HK-2 (cell line): ENCODE measurements around the gene MXRA7.
"Not testable (repeated sequence)": the region's sequence is repeated elsewhere in the genome, so short reads cannot be mapped to it uniquely, and the experiment has no call there.

Experiments
- DNase-seq: peaks from one replicate; pipeline ENCODE4 v3.0.0-alpha.2; 2018; ENCODE audit not compliant: unreplicated experiment

The MXRA7 gene

DNA sequence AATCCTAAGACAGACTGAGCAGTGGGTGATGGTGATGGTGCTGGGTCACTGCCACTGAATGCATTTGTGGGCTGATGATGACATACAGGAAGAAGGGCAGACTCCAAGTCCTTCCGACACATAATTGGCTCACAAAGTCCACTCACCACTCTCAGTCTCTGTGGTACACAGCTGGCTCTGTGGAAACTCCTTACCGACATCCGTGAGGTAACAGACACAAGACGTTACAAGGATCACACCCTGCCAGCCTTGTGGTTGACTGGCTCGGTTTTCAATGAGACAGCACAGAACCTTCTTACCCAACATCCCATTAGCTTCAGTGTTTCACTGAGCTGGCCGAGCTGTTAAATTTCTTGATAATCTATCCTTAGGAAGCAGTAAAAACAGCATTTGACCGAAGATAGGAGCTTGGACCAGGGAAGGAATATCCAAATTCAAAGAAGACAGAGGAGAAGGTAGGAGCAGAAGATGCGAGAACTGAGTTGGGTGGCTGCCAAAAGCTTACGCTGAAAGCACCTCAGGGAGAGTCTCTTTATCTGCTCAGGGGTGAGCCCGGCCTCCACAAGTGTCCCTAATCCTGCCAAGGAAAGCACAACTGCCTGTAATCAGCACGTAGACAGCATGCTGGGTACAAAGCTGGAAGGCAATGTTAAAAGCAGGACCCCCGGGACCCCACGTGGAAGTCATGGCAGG lies 5.5 kb upstream of the MXRA7 start:
- peak; percentile 85 for DNase-seq

DNA sequence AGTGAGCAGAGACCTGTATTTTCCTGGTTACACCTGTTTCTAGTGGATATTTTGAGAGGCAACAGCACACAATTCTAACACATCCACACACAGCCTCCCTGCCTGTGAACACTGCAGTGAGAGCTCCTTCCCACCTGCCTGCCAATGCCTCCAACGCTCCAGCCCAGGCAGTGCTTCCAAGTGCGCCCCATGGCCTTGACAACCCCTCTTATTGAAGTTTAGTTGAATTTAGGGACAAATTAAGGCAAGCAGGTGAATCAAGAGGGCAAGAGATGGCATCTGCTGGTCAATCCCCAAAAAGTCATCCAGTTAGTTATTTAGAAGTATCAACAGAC lies 4.7 kb upstream of the MXRA7 start:
- no peak for DNase-seq

DNA sequence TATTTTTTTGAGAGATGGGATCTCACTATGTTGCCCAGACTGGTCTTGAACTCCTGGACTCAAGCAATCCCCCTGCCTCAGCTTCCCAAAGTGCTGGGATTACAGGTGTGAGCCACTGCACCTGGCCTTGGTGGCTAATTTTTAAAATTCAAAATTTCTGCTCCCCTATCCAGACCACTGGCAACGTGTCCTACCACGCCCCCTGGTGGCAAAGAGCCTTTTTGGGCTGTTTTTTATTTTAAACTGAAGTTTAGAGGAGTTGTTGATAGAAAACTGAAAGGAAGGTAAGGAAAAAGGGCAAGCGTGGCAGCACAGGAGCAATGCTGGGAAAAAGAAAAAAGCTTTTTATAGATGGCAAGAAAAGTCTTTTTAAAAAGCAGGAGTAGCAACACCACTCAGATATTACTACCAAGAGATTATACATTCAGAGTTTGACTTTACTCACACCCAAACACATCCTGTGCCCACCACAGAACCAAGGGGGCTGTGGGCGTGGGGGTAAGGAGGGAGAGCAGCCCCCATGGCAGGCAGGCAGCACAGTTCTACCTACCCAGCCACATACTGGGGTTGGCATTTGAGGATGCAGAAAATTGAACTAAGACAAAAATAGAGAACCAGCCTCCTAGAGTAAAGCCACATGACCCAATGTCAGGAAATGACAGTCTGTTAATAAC lies 4.2 kb upstream of the MXRA7 start:
- DNase-seq: peak; percentile 70

DNA sequence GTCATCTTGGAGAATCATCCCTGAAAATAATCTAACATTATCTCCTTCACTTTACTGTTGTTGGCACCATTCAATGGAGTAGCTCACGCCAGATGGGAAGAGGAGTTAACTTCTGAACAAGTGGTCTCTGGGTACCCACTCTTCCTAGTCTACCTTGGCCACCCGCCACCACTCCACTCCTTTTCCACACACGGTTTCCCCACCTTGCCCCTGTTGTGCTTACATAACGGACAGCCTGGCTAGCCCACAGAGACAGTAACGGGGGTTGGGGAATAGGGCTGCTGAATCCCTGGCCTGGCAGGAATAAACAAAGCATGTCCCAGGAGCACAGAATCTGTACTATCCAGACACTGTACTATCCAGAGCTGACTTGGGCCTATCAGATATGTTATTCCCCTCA lies 3.6 kb upstream of the MXRA7 start:
- DNase-seq: no peak

DNA sequence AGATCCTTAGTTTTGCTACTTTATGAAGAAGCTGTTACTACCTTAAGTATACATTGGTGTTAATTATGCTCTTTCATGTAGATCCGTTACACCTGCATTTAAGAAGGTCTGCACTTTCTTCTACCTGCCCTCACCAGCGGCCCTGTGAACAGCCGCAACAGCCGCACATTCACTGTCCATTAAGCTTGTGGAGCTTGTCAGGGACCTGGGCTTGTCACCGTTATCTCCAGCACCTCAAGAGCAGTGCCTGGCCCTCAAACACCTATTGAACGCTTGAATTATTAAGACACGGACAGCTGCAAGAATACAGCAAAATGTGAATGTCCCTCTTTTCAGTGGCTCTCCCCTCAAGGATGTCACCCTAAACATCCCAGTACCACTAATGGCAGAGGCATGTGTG lies 3.0 kb upstream of the MXRA7 start:
- DNase-seq: no peak

DNA sequence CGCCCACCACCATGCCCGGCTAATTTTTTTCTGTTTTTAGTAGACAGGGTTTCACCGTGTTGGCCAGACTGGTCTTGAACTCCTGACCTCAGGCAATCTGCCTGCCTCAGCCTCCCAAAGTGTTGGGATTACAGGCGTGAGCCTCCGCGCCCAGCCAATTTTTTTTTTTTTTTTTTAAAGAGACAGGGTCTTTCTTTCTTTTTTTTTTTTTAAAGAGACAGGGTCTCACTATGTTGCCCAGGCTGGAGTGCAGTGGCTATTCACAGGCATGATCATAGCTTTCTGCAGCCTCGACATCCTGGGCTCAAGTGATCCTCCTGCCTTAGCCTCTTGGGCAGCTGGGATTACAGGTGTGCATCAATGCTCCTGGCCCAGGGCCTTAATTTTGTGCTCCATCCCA lies 1.6 kb upstream of the MXRA7 start:
- DNase-seq: not testable (repeated sequence)

DNA sequence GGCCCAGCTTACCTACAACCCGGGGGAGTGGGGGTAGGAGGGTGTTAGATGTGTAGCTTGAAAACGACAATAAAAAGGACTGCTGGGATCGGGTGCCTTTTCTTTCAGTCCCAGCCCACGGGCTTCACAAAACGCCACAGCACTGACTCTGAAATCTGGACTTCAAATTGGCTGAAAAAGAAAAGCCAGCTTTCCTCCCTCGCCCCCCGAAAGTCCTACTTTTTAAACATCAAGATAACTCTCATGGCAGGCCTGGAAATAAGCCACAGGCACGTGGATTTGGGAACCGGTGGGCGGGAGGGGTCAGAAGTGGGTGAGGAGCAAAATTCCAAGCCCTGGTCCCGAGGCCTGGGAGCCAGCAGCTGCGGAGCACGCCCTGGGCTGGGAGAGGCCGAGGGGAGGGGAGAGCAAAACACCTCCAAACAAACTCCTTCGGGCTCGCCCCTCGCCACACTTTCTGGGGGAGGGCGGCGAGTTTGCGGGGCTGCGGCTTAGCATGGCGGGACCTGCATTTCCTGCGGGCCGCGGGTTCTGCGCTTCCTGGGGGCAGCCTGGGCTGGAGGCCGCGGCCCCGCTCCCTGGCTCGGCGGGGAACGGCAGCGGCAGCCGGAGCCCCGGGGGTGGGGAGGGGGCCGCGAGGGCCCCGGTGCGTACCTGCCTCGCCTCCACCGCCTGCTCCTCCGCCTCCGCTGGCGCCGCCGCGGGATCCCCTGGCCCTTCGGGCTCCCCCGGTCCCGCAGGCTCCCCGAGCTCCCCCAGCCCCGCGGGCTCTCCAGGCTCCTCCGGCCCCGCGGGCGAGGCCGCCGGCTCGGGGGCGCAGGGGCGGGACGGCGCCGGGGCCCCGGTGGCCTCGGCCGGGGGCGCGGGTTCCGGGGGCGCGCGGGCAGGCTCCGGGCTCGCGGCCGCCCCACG lies 558 bp downstream of the MXRA7 start:
- DNase-seq: not testable (repeated sequence)

DNA sequence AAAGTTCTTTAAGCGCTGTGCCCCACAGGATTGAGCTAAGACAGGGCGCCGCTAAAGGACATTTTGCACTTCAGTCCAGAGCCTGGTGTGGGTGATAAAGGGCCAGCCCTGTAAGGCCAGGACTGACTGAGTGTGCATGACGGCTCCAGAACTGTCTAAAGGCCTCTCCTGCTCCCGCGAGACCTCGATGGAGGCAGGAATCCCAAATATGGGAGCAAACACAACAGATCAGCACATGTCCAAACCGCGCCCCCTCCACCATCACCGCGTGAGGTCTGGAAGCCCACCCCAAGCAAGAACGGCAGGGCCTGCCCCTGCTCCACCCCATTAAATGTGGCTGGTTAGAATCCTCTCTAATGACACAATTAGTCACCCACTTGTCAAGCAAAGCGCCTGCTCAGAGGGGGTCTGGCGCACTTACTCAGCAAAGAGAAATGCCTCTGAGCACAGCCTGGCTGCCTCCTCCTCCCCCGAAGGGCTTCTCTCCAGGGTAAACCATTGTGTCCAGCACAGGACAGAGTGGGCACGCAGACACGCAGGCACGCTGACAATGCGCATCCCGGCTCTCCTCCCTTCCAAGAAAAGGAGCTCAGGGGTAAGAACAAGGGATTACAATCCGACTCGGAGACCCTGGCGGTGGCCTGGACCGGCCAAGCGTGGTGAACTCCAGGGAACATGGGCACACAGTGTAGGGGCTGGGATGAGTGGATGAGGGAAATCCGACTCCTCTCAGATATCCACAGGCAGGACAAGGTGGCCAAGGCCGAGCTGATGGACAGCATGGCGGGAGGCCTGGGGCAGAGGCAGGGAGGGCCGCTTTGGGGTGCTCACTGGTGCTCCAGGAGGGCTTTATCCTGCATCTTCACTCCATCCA lies 1.5 kb downstream of the MXRA7 start:
- peak; percentile 90 for DNase-seq

DNA sequence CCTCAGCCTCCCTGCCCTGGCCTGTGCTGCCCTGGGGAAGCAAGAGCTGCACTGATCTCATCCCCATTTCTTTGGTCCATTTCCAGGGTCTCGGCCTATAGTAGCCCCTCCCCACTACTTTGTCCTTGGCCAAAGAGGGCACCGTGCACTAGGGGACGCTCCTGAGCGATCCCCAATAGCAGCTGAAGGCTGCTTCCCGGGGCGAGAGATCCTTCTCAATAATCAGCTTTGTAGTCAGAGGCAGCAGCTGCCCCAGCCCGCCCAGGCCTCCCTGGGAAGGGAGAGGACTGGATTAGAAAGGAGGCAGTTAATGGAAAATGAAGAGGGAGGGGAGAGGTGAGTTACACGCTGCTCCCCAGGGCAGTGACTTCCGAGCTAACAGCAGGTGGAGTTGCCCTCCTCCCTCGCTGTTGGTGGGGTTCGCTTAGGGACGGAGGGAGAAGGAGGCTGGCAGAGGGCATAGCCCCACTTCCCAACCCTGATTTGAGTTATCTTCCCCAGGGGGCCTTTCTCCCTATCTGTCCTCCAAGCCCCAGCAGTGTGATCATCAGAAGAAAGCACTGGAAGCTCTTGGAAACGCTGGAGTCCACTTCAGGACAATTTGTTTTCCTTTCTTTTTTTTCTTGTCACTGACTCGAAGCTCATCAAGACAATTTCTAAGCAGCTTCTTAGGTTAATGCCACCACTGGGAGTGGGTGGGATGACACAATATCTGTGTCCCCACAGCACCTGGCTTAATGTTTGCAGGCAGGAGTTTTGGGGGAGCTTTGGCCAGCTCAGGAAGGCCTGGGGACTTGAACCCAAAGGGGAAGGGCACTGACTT lies 2.6 kb downstream of the MXRA7 start:
- no peak for DNase-seq

DNA sequence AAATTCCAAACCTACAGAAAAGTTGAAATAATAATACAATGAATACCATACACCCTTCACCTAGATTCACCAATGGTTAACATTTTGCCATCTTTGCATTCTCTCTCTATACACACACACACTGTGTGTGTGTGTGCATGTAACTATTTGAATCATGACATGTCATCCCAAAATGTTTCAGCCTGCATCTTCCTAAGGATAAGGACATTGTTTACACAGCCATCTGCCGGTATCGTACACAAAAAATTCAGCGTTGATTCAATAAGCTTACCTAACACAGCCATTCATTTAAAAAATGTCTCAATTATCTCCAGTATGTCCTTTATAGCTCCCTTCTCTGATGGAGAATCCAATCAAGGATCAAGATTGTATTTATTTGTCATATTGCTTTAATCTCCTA lies 3.9 kb downstream of the MXRA7 start:
- no peak for DNase-seq

DNA sequence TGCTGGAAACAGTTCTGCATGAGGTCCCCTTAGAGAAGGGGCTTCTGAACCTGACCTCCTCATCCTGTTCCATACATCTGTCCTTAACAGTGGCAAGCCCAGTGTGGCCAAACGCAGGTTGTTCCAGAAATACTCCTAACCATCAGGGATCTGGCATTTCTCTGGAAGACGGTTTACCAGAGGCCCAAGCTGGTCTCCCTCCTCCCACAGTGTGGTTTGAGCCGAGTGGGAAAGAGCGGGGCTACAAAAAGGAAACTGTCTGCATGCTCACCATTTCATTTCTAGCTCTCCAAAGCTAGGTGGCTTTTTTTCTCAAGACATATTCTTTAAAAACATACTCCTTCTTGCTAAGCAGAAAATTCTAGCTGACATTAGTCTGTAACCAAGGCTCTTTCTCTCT lies 6.0 kb downstream of the MXRA7 start:
- no peak for DNase-seq

DNA sequence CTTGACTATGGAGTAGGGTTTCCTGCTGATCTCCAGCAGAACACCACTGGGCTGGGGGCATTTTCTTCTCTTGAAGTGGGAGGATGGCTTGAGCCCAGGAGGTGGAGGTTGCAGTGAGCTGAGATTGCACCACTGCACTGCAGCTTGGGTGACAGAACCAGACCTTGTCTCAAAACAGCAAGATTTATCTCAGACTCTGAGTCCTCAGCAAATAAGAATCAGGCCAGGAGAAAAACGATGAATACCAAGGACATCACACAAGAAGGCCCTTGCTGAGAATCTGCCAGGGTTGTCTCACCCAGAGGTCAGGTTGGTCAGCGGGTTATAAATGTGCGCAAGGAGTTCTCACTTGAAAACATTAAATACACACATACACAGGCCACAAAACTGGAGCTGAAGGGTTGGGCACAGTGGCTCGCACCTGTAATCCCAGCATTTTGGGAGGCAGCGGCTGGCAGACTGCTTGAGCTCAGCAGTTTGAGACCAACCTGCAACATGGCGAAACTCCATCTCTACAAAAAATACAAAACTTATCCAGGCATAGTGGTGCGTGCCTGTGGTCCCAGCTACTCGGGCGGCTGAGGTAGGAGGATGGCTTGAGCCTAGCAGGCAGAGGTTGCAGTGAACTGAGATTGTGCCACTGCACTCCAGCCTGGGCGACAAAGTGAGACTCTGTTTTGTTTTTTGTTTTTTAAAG lies 7.7 kb downstream of the MXRA7 start:
- DNase-seq: no peak

DNA sequence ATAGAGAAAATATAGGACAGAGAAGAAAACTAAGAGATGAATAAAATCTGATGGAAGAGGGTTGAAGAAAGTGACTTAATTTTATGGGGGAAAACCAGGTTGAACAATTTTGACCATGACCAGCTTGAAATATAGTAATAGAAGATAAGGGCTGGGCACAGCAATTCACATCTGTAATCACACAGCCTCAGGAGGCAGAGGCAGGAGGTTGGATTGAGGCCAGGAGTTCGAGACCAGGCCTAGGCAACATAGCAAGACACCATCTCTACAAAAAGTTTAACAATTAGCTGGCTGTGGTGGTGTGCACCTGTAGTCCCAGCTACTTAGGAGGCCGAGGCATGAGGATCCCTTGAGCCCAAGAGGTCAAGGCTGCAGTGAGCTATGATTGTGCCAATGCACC lies 8.7 kb downstream of the MXRA7 start:
- DNase-seq: no peak

DNA sequence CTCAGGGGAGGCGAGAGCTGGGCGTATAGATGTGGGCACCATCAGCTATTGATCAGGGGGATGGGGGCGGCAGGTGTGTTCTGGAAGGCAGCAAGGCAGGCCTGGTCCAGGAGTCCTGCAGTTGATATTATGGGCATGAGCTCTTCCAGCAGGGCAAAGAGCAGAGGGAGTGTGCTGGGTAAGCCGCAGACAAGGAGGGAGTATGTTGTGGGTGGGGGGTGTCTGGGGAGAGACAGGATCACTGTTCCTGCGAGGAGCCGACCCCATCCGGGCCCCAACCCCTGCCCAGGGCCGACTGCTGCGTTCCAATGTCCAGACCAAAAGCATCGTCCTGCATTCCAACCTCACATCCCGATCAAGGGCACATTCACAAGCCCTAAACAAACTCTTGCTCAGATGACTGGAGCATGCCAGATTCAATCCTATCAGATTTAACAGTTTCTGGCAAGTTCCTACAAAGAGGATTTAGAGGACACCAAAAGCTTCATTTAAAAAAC lies 9.2 kb downstream of the MXRA7 start:
- no peak for DNase-seq

DNA sequence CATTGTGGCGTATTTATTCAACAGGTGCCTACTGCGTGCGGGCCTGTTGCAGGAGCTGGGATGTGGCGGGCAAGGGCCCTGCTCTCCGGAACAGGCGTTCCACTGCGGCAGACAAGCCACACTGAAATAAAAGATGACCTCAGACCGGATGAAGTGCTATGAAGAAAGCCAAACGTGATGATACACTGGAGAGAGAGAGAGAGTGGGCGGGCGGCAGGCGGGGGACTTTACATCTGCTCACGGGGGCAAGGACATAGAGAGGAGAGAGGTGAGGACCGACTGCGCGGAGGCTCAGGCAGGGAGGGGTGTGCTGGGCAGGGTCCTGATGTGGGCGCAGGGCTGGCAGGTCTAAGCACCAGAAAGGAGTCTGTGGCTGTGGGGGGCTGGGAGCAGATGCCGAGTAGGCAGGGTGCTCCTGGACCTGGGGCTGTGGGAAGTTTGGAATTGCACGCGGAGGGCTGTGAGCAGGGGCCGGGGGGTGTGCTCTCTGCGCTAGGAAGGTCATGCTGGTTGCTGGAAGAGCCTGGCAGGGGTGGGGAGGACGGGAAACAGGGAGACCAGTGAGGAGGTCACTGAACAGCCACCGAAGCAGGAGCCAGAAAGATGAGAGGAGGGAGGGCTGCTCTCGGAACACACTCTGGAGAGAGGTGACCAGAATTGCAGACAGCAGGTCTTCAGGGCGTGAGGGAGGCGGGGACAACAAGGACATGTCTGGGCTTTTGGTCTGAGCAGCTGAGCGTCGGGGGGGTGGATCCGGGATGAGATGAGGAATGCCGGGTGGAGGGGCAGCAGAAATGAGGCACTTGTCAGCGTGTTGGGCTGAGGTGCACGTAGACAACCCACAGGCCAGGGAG lies 9.9 kb downstream of the MXRA7 start:
- DNase-seq: no peak

DNA sequence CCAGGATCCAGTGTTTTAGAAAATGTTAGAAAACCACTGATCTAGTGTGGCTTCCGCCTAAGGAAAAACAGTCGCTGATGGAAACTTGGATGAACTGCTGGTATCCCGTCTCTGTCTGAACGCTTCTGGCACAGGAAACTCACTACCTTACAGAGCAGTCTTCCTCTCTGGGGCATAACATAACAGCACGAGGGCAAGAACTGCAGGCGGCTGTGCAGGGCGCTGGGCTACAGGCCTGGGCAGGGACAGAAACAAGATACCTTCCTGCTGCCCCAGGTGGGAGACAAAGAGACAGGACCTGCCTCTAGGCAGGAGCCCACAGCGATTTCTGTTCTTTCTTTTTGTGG lies 10.5 kb downstream of the MXRA7 start:
- no peak for DNase-seq

DNA sequence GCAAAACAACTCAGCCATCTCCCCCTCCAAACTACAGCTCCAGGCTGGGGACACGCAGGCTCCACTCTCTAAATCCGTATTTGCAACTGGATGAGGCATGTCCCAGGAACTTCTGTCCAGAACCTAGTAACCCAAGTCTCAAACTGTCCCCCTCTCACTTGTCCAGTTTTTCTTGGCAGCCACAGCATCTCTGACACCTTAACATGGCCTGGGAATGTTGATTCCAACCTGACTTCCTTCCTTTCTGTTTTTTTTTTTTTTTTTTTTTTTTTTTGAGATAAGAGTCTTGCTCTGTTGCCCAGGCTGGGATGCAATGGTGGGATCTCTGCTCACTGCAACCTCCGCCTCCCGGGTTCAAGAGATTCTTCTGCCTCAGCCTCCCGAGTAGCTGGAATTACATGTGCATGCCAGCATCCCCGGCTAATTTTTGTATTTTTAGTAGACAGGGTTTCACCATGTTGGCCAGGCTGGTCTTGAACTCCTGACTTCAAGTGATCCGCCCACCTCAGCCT lies 12.2 kb downstream of the MXRA7 start:
- not testable (repeated sequence) for DNase-seq

DNA sequence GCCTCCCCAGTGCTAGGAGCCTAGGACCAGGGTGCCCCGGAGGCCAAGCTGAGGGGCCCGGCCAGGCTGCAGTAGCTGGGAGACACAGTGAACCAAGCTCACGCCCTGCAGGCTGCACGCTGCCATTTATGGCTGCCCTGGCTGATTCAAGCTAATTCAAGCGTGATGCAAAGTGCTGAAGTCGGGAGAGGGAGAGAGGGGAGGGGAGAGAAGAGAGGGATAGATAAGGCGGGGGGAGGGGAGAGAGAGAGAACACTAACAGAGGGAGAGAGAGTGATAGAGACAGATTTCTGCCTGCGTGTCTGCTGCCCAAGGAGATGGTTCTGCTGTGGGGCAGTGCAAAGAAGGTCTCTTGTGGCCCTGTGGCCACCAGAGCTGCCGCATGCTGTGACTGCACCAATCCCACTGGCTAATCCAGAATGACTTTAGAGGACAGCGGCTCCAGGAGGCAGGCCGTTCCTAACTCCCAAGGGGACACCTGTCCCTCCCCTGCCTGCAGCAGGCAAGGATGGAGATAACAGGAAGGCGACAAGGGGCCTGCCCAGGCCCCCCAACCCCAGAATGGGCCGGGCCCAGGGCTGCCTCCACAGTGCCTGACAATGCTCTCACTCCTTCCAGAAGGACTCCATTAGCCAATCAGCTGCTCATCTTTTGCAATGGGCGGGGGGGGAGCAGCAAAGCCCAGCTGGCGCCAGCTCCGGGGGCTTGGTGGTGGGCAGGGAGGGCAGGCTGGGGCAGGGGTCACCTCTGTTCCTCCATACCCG lies 12.9 kb downstream of the MXRA7 start:
- peak; percentile 63 for DNase-seq
